Lower leg skin (tissue), 3 donors: Measurements from ENCODE around the gene TRMO.
"Not testable (repeated sequence)": the region's sequence is repeated elsewhere in the genome, so short reads cannot be mapped to it uniquely, and the experiment has no call there.

Experiments
- CTCF ChIP-seq, 3 donors: fragments of 450-650 bp; IDR thresholded peaks; one replicate each; pipeline ENCODE4 v1.5.1; 2016; ENCODE audit warnings: antibody characterized with exemption in 3 of 3, mild to moderate bottlenecking in 3 of 3, moderate library complexity in 2 of 3
- POLR2A ChIP-seq, 2 donors: fragments of 450-650 bp; IDR thresholded peaks; one replicate each; pipeline ENCODE4 v1.6.1; 2016 to 2017; ENCODE audit warnings: antibody characterized with exemption in 2 of 2, mild to moderate bottlenecking in 1 of 2, moderate library complexity in 1 of 2

- not testable (repeated sequence) for TF ChIP-seq CTCF, POLR2A (IDR thresholded peaks at IDR 0.05)
These were observed 24.8 kb upstream of the TRMO start for GRCh38 chr9:97947094-97947493.
